ENCODE measurements around the gene RHEX. TPM values are rescaled to one million over a fixed set of nuclear protein-coding genes. Genes with fewer than 3 reads are reported as not detected.
A peak's percentile ranks its signal among the peaks of the same experiment; 100 is the strongest.

RHEX gene
- total RNA-seq, 2 donors from 2014 or later: not detected

DNA sequence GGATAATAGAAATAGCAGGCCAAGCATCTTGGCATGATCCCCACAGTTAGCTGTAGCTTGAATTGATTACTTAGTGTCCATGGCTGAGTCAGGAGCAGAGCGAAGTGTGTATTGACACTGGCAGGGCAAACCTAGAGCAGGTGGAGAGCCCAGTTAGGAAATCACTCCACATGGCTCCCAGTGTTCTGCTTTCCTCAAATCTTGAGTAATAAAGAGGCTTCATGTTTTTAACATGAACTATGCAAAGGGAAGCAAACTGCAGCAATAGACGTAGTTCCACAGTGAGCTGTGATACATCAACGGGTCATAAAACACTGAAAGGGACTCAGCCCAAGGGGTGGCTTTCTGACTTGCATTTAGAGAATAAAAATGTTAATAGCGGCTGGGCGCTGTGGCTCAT lies 28.9 kb downstream of the RHEX start:
- H3K36me3 Mint-ChIP-seq (ENCODE audit: low read depth): no peaks in the 10 kb centered on the region
- H3K27ac Mint-ChIP-seq: no peak overlapping the region
- no peak overlapping the region for H3K4me3 Mint-ChIP-seq
- H3K9me3 Mint-ChIP-seq: no peaks in the 10 kb centered on the region
- peaks cover 7% of the 10 kb centered on the region for H3K4me1 Mint-ChIP-seq
- no peaks in the 10 kb centered on the region for H3K27me3 Mint-ChIP-seq
- ATAC-seq (replicated peaks): no peak

DNA sequence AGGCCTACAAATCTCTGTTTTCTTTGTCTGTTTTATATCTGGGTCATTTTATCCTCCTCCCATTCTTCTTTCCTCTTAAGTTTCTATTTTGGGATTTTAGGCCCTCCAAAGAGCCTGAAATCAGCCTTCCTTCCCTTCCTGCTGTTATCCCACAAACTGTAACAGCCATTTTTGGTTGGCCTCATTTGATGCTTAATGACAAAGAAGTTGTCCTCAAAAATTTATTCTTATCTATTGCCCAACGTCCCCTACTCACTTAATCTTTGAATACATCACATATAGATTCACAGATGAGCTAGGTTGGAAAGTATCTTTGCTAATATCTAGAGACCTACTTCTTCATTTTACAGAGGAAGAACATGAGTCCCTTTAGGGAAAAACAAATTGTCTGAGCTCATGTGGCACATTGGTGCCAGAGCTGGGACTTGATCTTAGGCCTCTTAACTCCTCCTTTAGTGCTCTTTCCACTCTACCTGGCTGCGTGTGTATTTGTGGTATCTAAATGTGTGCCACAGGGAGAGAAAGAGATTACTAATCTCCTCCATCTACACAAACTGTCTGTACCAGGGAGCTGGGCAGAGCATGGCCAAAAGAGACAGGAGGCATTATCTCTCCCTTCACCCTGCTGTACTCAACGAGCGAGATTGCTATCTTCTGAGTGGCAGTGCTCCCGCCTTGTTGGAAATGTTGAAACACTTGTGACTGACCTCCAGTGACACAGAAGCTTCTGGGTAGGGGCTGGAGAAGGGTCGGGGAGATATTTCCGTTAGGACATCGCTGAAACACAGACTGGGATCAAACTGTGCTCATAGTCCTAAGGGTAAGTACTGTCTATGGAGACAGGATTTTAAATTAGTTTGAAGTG lies 30.1 kb downstream of the RHEX start:
- ATAC-seq (replicated peaks): no peak
- no peaks in the 10 kb centered on the region for H3K9me3 Mint-ChIP-seq

DNA sequence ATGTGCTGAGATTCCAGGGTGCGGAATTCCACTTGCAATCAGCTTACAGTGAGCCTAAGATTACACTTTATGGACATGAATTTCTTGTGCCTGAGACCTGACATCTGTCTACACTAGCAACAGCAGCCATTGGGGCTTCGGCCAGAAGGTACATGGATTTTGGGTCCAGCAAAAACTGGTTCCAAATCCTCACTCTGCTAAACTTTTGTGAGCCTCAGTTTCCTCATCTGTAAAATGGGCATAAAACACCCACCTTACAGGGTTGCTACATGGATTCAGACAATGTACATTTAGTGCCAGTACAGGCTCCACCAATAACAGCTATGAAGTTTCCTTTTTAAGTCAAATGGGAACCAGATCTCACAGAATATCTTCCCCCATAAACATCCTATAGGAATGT lies 30.8 kb downstream of the RHEX start:
- no peak for ATAC-seq (replicated peaks)
- Mint-ChIP-seq H3K27ac (no peak overlapping the region), H3K27me3 (no peaks in the 10 kb centered on the region), H3K9me3 (no peaks in the 10 kb centered on the region), H3K4me3 (no peak overlapping the region), H3K4me1 (peaks cover 7% of the 10 kb centered on the region), H3K36me3 (ENCODE audit: low read depth) (no peaks in the 10 kb centered on the region)

More for the DNA sequence above, 30.1 kb downstream of the RHEX start:
- Mint-ChIP-seq H3K4me1 (peaks cover 7% of the 10 kb centered on the region), H3K36me3 (ENCODE audit: low read depth) (no peaks in the 10 kb centered on the region), H3K4me3 (no peak overlapping the region), H3K27me3 (no peaks in the 10 kb centered on the region), H3K27ac (no peak overlapping the region)

DNA sequence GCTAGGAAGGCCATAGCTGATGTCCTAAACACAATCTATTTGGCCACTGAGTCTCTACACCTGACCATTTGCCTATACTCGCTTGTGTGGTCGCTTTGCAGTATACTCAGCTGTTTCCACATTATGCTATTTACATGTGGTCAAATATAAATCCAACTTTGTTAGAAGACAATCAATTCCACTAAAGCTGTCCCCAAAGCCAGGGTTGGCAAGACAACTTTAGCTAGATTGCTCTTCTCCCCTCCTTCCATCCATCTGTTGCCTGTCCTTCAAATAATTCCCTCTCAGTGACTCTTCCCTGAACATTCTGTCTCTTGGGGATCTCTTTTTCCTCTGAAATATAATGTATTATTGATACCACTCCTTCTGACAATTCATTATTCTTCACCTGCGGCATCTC lies 34.1 kb downstream of the RHEX start:
- H3K27ac Mint-ChIP-seq: no peak overlapping the region
- no peaks in the 10 kb centered on the region for H3K9me3 Mint-ChIP-seq
- no peaks in the 10 kb centered on the region for H3K36me3 Mint-ChIP-seq (ENCODE audit: low read depth)

DNA sequence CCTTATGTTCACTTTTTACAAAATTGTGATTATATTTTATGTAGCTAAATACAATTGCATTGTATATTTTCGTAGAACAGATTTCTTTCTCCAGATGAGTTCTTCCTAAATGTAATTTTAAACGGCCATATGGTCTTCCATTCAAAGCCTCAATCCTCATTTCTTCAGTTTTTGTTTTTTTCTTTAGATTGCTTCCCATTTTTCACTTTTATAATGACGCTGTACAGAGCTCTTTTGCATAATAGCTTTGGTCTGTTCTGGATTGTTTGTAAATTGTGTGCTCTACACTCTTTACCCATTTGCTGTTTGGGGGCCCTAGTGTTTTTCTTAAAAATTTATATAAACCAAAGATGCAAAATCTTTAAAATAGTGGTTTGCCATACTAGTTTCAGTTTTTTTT lies 36.4 kb downstream of the RHEX start:
- H3K36me3 Mint-ChIP-seq (ENCODE audit: low read depth): no peaks in the 10 kb centered on the region
- ATAC-seq (replicated peaks): no peak
- no peaks in the 10 kb centered on the region for H3K9me3 Mint-ChIP-seq
- H3K27ac Mint-ChIP-seq: no peak overlapping the region
- H3K27me3 Mint-ChIP-seq: no peaks in the 10 kb centered on the region
- no peaks in the 10 kb centered on the region for H3K4me1 Mint-ChIP-seq
- no peak overlapping the region for H3K4me3 Mint-ChIP-seq

More for the DNA sequence above, 34.1 kb downstream of the RHEX start:
- H3K4me1 Mint-ChIP-seq: no peaks in the 10 kb centered on the region
- no peaks in the 10 kb centered on the region for H3K27me3 Mint-ChIP-seq
- no peak for ATAC-seq (replicated peaks)
- H3K4me3 Mint-ChIP-seq: no peak overlapping the region

DNA sequence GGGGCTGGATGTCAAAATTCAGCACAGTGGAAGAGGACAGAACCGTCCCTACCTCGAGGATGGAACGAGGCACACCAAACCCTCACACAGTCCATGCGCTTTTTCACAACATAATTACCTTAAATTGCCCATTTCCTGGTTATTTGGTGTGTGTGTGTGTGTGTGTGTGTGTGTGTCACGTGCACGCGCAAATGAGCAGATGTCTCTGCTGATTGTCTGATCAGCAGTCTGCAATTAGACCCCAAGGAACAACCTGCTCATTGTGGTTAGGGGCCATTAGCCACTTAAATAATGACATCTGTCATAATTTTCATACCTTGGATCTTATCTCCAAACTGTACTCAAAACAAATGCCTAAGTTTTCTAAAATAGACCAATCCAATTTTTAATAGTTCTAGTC lies 41.1 kb downstream of the RHEX start:
- no peaks in the 10 kb centered on the region for H3K9me3 Mint-ChIP-seq
- H3K4me1 Mint-ChIP-seq: no peaks in the 10 kb centered on the region
- no peak overlapping the region for H3K27ac Mint-ChIP-seq
- no peak overlapping the region for H3K4me3 Mint-ChIP-seq
- peaks cover 8% of the 10 kb centered on the region for H3K27me3 Mint-ChIP-seq
- ATAC-seq (replicated peaks): no peak
- H3K36me3 Mint-ChIP-seq (ENCODE audit: low read depth): no peaks in the 10 kb centered on the region

DNA sequence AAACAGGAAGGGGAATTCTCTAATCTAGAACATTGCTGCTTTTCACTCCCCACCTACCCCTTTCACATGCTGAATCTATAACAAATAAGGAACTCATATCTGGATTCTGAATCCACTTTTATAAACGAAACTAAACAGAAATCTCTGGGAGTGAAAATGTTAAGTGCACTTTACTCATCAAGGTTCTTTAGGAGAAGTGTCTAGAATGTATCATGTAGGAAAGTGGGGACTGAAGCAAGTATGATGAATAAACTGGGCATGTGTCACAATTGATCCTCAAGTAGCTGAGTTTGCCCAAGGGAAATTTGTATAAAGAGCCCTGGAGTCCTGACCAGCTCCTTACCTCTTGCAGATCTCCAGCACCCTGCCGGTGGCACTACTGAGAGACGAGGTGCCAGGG lies 44.4 kb downstream of the RHEX start:
- peaks cover 16% of the 10 kb centered on the region for H3K27me3 Mint-ChIP-seq
- no peaks in the 10 kb centered on the region for H3K9me3 Mint-ChIP-seq
- no peaks in the 10 kb centered on the region for H3K4me1 Mint-ChIP-seq

DNA sequence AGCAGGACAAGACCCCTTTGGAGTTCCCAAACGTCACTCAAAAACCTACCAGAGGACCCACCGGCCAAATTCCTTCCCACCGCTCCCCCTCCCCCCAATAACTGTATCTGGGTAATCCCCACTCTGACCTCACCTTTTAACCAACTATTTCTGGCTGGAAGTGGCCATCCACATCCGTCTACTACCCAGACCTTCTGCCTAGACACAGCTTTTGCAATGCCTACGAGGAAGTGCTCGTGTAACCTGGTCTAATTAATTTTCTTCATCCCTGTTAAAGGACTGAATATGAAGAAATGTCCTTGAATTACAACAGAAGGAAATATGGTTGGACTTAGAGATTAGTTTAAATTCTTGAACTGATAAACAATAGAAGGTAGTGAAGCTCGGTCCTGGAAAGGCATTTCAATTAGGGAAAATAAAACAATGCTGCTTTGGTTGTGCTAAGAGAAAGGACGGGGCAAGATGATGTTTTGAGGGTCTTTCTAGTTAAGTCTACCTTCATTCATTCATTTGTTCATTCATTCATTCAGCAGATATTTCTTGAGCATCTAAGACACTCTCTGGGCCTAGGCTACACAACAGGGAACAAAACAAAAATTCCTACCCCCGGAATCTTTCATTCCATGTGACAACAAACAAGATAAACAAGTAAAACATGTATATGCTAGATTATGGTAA lies 45.4 kb downstream of the RHEX start:
- no peak for ATAC-seq (replicated peaks)

More for the DNA sequence above, 44.4 kb downstream of the RHEX start:
- ATAC-seq (replicated peaks): no peak
- Mint-ChIP-seq H3K4me3 (no peak overlapping the region), H3K36me3 (ENCODE audit: low read depth) (no peaks in the 10 kb centered on the region), H3K27ac (no peak overlapping the region)

DNA sequence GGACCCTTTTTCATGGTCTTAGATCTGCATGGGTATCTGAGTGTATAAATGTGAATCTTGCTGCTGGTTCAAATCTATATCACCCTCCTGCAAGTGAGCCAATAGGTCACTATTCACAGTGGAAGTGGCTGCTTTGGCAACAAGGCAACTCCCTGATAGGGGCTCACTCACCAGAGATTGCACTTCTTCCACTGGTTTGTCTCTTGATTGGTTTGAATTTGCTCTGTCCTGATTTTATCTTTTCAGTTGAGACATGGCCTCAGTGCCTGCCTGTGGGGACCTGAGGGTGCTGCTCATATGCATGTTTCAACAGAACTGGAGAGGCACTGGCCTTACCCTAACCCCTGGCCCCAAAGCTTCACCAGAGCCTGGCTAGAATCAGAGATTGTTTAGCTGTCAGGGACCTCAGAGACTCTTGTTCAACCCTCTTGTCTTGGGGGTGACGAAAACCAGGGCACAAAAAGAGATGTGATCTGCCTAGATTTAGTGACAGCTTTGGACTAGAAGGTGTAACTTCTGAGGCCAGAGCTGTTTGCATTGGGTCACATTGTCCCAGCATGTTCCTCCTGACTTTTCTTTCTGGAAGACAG lies 47.3 kb downstream of the RHEX start:
- no peak for ATAC-seq (replicated peaks)
- Mint-ChIP-seq H3K27ac (no peak overlapping the region), H3K4me3 (no peak overlapping the region), H3K27me3 (peaks cover 16% of the 10 kb centered on the region), H3K9me3 (no peaks in the 10 kb centered on the region), H3K36me3 (ENCODE audit: low read depth) (no peaks in the 10 kb centered on the region), H3K4me1 (peaks cover 6% of the 10 kb centered on the region)

More for the DNA sequence above, 45.4 kb downstream of the RHEX start:
- H3K36me3 Mint-ChIP-seq (ENCODE audit: low read depth): no peaks in the 10 kb centered on the region
- peaks cover 16% of the 10 kb centered on the region for H3K27me3 Mint-ChIP-seq
- H3K4me1 Mint-ChIP-seq: no peaks in the 10 kb centered on the region
- no peak overlapping the region for H3K27ac Mint-ChIP-seq
- H3K4me3 Mint-ChIP-seq: no peak overlapping the region
- H3K9me3 Mint-ChIP-seq: no peaks in the 10 kb centered on the region

DNA sequence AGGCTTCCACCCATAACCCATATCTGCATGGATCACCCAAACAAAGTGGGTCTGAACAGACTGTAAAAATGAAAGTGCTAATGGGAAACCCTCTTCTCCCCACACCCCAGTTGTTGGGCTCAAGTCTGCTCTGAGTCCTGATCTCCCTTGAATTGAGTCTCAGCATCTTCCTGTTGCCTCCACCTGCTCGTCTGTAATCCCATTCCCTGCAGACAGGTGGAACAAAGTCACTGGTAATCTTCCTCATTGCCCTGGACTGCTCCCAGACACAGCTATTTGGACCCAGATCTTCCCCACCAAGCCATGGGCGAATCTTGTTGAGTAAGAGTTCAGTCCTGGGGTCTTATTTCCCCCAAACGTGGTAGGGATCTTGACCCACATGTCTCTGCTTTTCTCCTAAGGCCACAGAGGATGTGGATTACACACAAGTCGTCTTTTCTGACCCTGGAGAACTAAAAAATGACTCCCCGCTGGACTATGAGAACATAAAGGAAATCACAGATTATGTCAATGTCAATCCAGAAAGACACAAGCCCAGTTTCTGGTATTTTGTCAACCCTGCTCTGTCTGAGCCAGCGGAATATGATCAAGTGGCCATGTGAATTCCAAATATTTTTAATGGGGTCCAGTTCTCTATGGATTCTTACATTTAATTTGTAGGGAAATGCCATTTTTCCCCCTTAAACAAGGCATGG lies 48.5 kb downstream of the RHEX start:
- Mint-ChIP-seq H3K4me3 (no peak overlapping the region), H3K27me3 (peaks cover 16% of the 10 kb centered on the region), H3K27ac (no peak overlapping the region), H3K9me3 (no peaks in the 10 kb centered on the region), H3K4me1 (peaks cover 6% of the 10 kb centered on the region), H3K36me3 (ENCODE audit: low read depth) (no peaks in the 10 kb centered on the region)
- ATAC-seq (replicated peaks): no peak

DNA sequence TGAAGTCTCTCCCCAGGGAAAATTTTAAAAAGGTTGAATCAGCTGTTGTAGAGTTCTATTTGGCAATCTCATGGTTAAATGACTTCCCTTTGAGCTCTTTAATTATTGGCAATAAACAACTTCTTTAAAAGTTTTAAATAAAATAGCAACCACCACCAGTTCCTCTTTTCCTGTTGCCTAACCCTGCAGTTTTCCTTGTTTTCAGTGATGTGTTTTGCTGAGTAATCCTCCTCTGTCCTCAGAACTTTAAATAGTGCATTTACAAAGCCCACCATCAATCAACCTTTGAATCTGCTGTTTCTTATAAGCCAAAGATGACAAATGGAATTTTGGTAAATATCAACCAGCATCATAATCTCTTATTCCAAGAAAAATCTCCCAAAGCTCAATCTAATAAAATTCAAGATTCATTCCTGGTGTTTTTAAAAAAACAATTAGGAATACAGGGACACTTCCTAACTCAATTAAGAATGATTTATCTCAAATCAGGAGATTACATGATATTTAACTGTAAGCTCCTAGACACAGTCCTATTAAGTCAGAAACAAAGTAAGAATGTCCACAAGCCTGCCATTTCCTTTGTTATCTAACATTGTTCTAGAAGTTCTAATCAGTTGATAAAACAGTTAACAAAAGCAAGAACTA lies 49.4 kb downstream of the RHEX start:
- Mint-ChIP-seq H3K27me3 (peaks cover 16% of the 10 kb centered on the region), H3K4me3 (no peak overlapping the region)

DNA sequence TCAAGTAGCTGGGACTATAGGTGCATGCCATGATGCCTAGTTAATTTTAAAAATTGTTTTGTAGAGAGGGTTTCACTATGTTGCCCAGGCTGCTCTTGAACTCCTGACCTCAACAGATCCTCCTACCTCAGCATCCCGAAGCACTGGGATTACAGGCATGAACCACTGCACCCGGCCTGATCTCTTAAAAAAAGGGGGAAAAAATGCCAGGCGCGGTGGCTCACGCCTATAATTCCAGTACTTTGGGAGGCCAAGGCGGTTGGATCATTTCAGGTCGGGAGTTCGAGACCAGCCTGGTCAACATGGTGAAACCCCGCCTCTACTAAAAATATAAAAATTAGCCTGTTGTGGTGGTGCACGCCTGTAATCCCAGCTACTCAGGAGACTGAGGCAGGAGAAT lies 51.0 kb downstream of the RHEX start:
- ATAC-seq (replicated peaks): no peak

More for the DNA sequence above, 49.4 kb downstream of the RHEX start:
- peaks cover 6% of the 10 kb centered on the region for H3K4me1 Mint-ChIP-seq
- H3K27ac Mint-ChIP-seq: no peak overlapping the region
- ATAC-seq (replicated peaks): no peak
- H3K36me3 Mint-ChIP-seq (ENCODE audit: low read depth): no peaks in the 10 kb centered on the region
- no peaks in the 10 kb centered on the region for H3K9me3 Mint-ChIP-seq

DNA sequence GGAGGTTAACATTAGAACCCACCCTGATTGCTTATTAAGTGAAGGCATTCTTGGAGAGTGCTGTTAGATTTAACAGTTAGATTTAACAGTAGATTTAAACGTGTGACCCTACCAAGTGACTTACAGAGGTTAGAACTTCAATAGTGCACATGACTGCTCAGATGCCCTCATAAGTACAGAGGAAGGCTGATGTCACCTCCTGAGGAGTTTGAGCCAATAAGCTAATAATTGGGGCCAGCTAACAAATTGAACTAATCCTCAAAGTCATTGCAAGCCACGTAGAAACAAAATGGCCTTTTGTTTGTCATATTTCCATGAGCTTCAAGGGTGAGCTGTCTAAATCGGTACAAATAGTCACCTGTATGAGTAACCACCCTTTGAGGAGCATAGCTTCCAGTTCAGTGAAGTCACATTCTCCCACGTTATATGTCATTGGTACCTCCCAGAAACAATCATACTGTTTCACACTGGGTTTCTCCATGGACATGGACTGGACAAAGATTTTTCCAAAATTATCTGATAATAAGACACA lies 52.6 kb downstream of the RHEX start:
- H3K4me3 Mint-ChIP-seq: no peak overlapping the region
- no peaks in the 10 kb centered on the region for H3K9me3 Mint-ChIP-seq
- H3K27me3 Mint-ChIP-seq: peaks cover 8% of the 10 kb centered on the region
- peak; percentile 54 for ATAC-seq (replicated peaks)
- no peak overlapping the region for H3K27ac Mint-ChIP-seq
- no peaks in the 10 kb centered on the region for H3K36me3 Mint-ChIP-seq (ENCODE audit: low read depth)
- peaks cover 6% of the 10 kb centered on the region for H3K4me1 Mint-ChIP-seq

More for the DNA sequence above, 51.0 kb downstream of the RHEX start:
- H3K4me3 Mint-ChIP-seq: no peak overlapping the region
- H3K4me1 Mint-ChIP-seq: peaks cover 6% of the 10 kb centered on the region
- no peak overlapping the region for H3K27ac Mint-ChIP-seq
- peaks cover 9% of the 10 kb centered on the region for H3K27me3 Mint-ChIP-seq
- H3K36me3 Mint-ChIP-seq (ENCODE audit: low read depth): no peaks in the 10 kb centered on the region
- no peaks in the 10 kb centered on the region for H3K9me3 Mint-ChIP-seq

Data from activated T-helper 17 cell treated with anti-CD3 and anti-CD28 coated beads, Interleukin-2, amount 50 U/mL, for 72 hours (primary cell).